ENCODE data around the gene PRDM16. TPM values are rescaled to one million over a fixed set of nuclear protein-coding genes. Genes with fewer than 3 reads are reported as not detected.

PRDM16 gene
- total and polyA plus RNA-seq, 2 of the 13 experiments (the other 11 are each of a cell fraction or from before 2014, with no cell fraction given), result 0.15 to 0.81 TPM

DNA sequence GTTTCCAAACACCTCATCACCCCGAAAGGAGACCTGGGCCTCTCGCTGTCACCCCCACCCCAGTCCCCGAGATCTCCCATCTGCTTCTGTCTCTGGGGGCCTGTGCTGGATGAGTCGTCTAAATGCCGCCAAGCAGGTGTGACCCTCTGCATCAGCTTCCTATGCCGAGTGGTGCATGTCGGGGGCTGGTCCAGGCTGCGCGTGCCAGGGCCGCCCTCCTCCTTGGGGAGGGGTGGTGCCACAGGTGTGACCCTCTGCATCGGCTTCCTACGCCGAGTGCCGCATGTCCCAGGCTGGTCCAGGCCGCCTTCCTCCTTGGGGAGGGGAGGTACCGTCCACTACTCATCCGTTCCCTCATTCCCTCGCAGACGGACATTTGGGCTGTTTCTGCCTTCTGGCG lies 115.7 kb downstream of the PRDM16 start (continued):
- no peak for TF ChIP-seq MAZ (IDR thresholded peaks at IDR 0.05; ENCODE audit: borderline replicate concordance, low read depth, low read length)
- TF ChIP-seq MAZ (CRISPR knock-in tag; IDR thresholded peaks at IDR 0.05; ENCODE audit: low read depth), result no peak
- TF ChIP-seq ARID3A (IDR thresholded peaks at IDR 0.05; ENCODE audit: low read depth, low read length), result no peak
- TF ChIP-seq ATF1 (CRISPR knock-in tag; IDR thresholded peaks at IDR 0.05), result no peak
- TF ChIP-seq, protein P1, sequence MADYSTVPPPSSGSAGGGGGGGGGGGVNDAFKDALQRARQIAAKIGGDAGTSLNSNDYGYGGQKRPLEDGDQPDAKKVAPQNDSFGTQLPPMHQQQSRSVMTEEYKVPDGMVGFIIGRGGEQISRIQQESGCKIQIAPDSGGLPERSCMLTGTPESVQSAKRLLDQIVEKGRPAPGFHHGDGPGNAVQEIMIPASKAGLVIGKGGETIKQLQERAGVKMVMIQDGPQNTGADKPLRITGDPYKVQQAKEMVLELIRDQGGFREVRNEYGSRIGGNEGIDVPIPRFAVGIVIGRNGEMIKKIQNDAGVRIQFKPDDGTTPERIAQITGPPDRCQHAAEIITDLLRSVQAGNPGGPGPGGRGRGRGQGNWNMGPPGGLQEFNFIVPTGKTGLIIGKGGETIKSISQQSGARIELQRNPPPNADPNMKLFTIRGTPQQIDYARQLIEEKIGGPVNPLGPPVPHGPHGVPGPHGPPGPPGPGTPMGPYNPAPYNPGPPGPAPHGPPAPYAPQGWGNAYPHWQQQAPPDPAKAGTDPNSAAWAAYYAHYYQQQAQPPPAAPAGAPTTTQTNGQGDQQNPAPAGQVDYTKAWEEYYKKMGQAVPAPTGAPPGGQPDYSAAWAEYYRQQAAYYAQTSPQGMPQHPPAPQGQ (CRISPR knock-in tag; IDR thresholded peaks at IDR 0.05; ENCODE audit: borderline replicate concordance), result no peak
- TF ChIP-seq, protein P2, sequence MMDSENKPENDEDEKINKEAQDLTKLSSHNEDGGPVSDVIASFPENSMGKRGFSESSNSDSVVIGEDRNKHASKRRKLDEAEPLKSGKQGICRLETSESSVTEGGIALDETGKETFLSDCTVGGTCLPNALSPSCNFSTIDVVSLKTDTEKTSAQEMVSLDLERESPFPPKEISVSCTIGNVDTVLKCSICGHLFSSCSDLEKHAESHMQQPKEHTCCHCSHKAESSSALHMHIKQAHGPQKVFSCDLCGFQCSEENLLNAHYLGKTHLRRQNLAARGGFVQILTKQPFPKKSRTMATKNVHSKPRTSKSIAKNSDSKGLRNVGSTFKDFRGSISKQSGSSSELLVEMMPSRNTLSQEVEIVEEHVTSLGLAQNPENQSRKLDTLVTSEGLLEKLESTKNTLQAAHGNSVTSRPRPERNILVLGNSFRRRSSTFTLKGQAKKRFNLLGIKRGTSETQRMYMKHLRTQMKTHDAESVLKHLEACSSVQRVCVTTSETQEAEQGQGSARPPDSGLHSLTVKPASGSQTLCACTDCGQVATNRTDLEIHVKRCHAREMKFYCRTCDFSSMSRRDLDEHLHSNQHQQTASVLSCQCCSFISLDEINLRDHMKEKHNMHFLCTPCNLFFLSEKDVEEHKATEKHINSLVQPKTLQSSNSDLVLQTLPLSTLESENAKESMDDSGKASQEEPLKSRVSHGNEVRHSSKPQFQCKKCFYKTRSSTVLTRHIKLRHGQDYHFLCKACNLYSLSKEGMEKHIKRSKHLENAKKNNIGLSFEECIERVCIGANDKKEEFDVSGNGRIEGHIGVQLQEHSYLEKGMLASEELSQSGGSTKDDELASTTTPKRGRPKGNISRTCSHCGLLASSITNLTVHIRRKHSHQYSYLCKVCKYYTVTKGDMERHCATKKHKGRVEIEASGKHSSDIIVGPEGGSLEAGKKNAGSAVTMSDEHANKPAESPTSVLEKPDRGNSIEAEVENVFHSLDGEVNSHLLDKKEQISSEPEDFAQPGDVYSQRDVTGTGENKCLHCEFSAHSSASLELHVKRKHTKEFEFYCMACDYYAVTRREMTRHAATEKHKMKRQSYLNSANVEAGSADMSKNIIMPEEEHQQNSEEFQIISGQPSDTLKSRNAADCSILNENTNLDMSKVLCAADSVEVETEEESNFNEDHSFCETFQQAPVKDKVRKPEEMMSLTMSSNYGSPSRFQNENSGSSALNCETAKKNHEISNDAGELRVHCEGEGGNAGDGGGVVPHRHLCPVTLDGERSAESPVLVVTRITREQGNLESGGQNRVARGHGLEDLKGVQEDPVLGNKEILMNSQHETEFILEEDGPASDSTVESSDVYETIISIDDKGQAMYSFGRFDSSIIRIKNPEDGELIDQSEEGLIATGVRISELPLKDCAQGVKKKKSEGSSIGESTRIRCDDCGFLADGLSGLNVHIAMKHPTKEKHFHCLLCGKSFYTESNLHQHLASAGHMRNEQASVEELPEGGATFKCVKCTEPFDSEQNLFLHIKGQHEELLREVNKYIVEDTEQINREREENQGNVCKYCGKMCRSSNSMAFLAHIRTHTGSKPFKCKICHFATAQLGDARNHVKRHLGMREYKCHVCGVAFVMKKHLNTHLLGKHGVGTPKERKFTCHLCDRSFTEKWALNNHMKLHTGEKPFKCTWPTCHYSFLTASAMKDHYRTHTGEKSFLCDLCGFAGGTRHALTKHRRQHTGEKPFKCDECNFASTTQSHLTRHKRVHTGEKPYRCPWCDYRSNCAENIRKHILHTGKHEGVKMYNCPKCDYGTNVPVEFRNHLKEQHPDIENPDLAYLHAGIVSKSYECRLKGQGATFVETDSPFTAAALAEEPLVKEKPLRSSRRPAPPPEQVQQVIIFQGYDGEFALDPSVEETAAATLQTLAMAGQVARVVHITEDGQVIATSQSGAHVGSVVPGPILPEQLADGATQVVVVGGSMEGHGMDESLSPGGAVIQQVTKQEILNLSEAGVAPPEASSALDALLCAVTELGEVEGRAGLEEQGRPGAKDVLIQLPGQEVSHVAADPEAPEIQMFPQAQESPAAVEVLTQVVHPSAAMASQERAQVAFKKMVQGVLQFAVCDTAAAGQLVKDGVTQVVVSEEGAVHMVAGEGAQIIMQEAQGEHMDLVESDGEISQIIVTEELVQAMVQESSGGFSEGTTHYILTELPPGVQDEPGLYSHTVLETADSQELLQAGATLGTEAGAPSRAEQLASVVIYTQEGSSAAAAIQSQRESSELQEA (CRISPR knock-in tag; IDR thresholded peaks at IDR 0.05; ENCODE audit: not compliant biosample characterization), result no peak
- no peak for TF ChIP-seq ZNF296 (CRISPR knock-in tag; conservative IDR thresholded peaks at IDR 0.05)
